WERI-Rb-1 (cell line): Measurements from ENCODE around the gene GRIK4.

Source experiments
- DNase-seq: peaks from one replicate; pipeline ENCODE4 v3.0.0-alpha.2; 2020
- H3K27ac ChIP-seq: fragments of 250-450 bp; sonication (Bioruptor Pico); 2 replicates; pipeline ENCODE4 v1.5.1; 2020; ENCODE audit warnings: mild to moderate bottlenecking, moderate library complexity
- H3K27me3 ChIP-seq: fragments of 250-450 bp; sonication (Bioruptor Pico); 2 replicates; pipeline ENCODE4 v1.5.1; 2021; ENCODE audit warnings: mild to moderate bottlenecking, low read depth, moderate library complexity; ENCODE audit not compliant: insufficient read depth, severe bottlenecking
- H3K36me3 ChIP-seq: fragments of 250-450 bp; sonication (Bioruptor Pico); 2 replicates; pipeline ENCODE4 v1.5.1; 2020; ENCODE audit warnings: mild to moderate bottlenecking, moderate library complexity
- H3K4me3 ChIP-seq: 2 replicates; pipeline ENCODE4 v1.5.1; 2011; ENCODE audit warnings: low read depth, mild to moderate bottlenecking, control low read depth, low read length
- H3K9me3 ChIP-seq: fragments of 250-450 bp; sonication (Bioruptor Pico); 2 replicates; pipeline ENCODE4 v1.5.1; 2021; ENCODE audit warnings: mild to moderate bottlenecking, moderate library complexity; ENCODE audit not compliant: severe bottlenecking
- CTCF ChIP-seq: IDR thresholded peaks from 2 replicates; pipeline ENCODE4 v1.5.1; 2011; ENCODE audit warnings: low read depth, mild to moderate bottlenecking, control low read depth, inconsistent platforms, low read length

The GRIK4 gene

GRCh38 chr11:120686516-120686915 is 175.0 kb downstream of the GRIK4 start:
- Histone ChIP-seq H3K36me3 (no peaks in the 10 kb centered on the region), H3K27ac (no peak overlapping the region), H3K4me3 (no peak overlapping the region), H3K27me3 (no peaks in the 10 kb centered on the region), H3K9me3 (no peaks in the 10 kb centered on the region)
- no peak for TF ChIP-seq CTCF
- no peak for DNase-seq

GRCh38 chr11:120688163-120688562 is 176.6 kb downstream of the GRIK4 start:
- no peaks in the 10 kb centered on the region for H3K36me3 ChIP-seq
- no peak for DNase-seq
- H3K4me3 ChIP-seq = no peak overlapping the region
- no peaks in the 10 kb centered on the region for H3K9me3 ChIP-seq
- H3K27me3 ChIP-seq = no peaks in the 10 kb centered on the region
- TF ChIP-seq CTCF = no peak
- no peak overlapping the region for H3K27ac ChIP-seq

GRCh38 chr11:120689596-120690275 is 178.2 kb downstream of the GRIK4 start:
- Histone ChIP-seq H3K27ac (no peak overlapping the region), H3K9me3 (no peaks in the 10 kb centered on the region), H3K27me3 (no peaks in the 10 kb centered on the region), H3K36me3 (no peaks in the 10 kb centered on the region), H3K4me3 (no peak overlapping the region)
- TF ChIP-seq CTCF = no peak
- no peak for DNase-seq

GRCh38 chr11:120690406-120690805 is 178.9 kb downstream of the GRIK4 start:
- DNase-seq = no peak
- H3K4me3 ChIP-seq = no peak overlapping the region
- no peaks in the 10 kb centered on the region for H3K36me3 ChIP-seq
- no peak overlapping the region for H3K27ac ChIP-seq
- TF ChIP-seq CTCF = no peak
- H3K9me3 ChIP-seq = no peaks in the 10 kb centered on the region
- no peaks in the 10 kb centered on the region for H3K27me3 ChIP-seq

- no peak for TF ChIP-seq CTCF
- DNase-seq = no peak
- Histone ChIP-seq H3K27me3 (no peaks in the 10 kb centered on the region), H3K9me3 (no peaks in the 10 kb centered on the region), H3K27ac (no peak overlapping the region), H3K4me3 (no peak overlapping the region), H3K36me3 (no peaks in the 10 kb centered on the region)
Measured at GRCh38 chr11:120694726-120695125, 183.2 kb downstream of the GRIK4 start.

GRCh38 chr11:120695426-120695825 is 183.9 kb downstream of the GRIK4 start:
- no peak for TF ChIP-seq CTCF
- Histone ChIP-seq H3K27me3 (no peaks in the 10 kb centered on the region), H3K27ac (no peak overlapping the region), H3K4me3 (no peak overlapping the region), H3K9me3 (no peaks in the 10 kb centered on the region), H3K36me3 (no peaks in the 10 kb centered on the region)
- no peak for DNase-seq
